WTC11 (cell line): ENCODE results near the gene STK32B. TPM values are rescaled to one million over a fixed set of nuclear protein-coding genes. Genes with fewer than 3 reads are reported as not detected.
"Not testable (repeated sequence)": the region's sequence is repeated elsewhere in the genome, so short reads cannot be mapped to it uniquely, and the experiment has no call there.

Experiments
- ATAC-seq: fragments of 200-7000 bp; cut with Tn5 transposase; 2 replicates; pipeline ENCODE4 v1.10.0; 2021; ENCODE audit warnings: mild to moderate bottlenecking, moderate library complexity
- CTCF ChIA-PET: fragments of 300-600 bp; sonication (Branson Sonifier 250); formaldehyde crosslinking; loops from one replicate; lab custom pipeline; 2021; ENCODE audit warnings: antibody characterized with exemption; lab: Charles Lee
- POLR2A ChIA-PET: fragments of 350-600 bp; sonication (Branson Sonifier 250); formaldehyde crosslinking; loops from one replicate; lab custom pipeline; 2021; ENCODE audit warnings: antibody characterized with exemption; lab: Charles Lee
- DNase-seq: peaks from one replicate; pipeline ENCODE4 v3.0.0; 2021; ENCODE audit warnings: low spot score
- H3K27ac Mint-ChIP-seq: 2 replicates; pipeline ENCODE4 v1.8.0; 2021; ENCODE audit warnings: mixed read lengths
- H3K27me3 Mint-ChIP-seq: 2 replicates; pipeline ENCODE4 v1.8.0; 2021; ENCODE audit warnings: low read depth, mild to moderate bottlenecking, moderate library complexity, mixed read lengths
- H3K36me3 Mint-ChIP-seq: 2 replicates; pipeline ENCODE4 v1.8.0; 2021; ENCODE audit warnings: mixed read lengths
- H3K4me1 Mint-ChIP-seq: 2 replicates; pipeline ENCODE4 v1.8.0; 2022; ENCODE audit warnings: mixed read lengths
- H3K4me3 Mint-ChIP-seq: 2 replicates; pipeline ENCODE4 v1.8.0; 2021; ENCODE audit warnings: mild to moderate bottlenecking, moderate library complexity, mixed read lengths
- H3K9me3 Mint-ChIP-seq: 2 replicates; pipeline ENCODE4 v1.8.0; 2021; ENCODE audit warnings: mixed read lengths
- E2F4 ChIP-seq: sonication (generic); formaldehyde crosslinking; IDR thresholded peaks from 2 replicates; pipeline ENCODE4 v1.8.1; 2022; ENCODE audit warnings: low read depth, mild to moderate bottlenecking, moderate library complexity, missing genetic modification reagents, borderline replicate concordance
- EMX1 ChIP-seq: fragments of 250-450 bp; sonication (Bioruptor Pico); IDR thresholded peaks from 2 replicates; pipeline ENCODE4 v1.8.0; 2021; ENCODE audit warnings: mild to moderate bottlenecking
- FOXJ3 ChIP-seq: sonication (generic); formaldehyde crosslinking; IDR thresholded peaks from 2 replicates; pipeline ENCODE4 v1.9.0; 2021; ENCODE audit warnings: missing genetic modification reagents, mild to moderate bottlenecking, borderline replicate concordance
- FOXK1 ChIP-seq: sonication (generic); formaldehyde crosslinking; IDR thresholded peaks from 2 replicates; pipeline ENCODE4 v1.8.0; 2022; ENCODE audit warnings: mild to moderate bottlenecking, moderate library complexity, missing genetic modification reagents
- IRF2 ChIP-seq: sonication (generic); formaldehyde crosslinking; IDR thresholded peaks from 2 replicates; pipeline ENCODE4 v1.8.0; 2022; ENCODE audit warnings: low read depth, missing genetic modification reagents, borderline replicate concordance
- NFE2L1 ChIP-seq: sonication (generic); formaldehyde crosslinking; IDR thresholded peaks from 2 replicates; pipeline ENCODE4 v1.8.1; 2023; ENCODE audit warnings: missing genetic modification reagents
- SMAD3 ChIP-seq: sonication (generic); formaldehyde crosslinking; IDR thresholded peaks from 2 replicates; pipeline ENCODE4 v1.8.0; 2022; ENCODE audit warnings: missing genetic modification reagents, mild to moderate bottlenecking, borderline replicate concordance
- TEAD1 ChIP-seq: sonication (generic); formaldehyde crosslinking; IDR thresholded peaks from 2 replicates; pipeline ENCODE4 v1.8.0; 2022; ENCODE audit warnings: mild to moderate bottlenecking, missing genetic modification reagents
- TP53 ChIP-seq: sonication (generic); formaldehyde crosslinking; IDR thresholded peaks from 2 replicates; pipeline ENCODE4 v1.8.1; 2023; ENCODE audit warnings: mild to moderate bottlenecking, missing genetic modification reagents
- USF1 ChIP-seq: sonication (generic); formaldehyde crosslinking; IDR thresholded peaks from 2 replicates; pipeline ENCODE4 v1.8.0; 2022; ENCODE audit warnings: mild to moderate bottlenecking, missing genetic modification reagents
- ZBTB43 ChIP-seq: sonication (generic); formaldehyde crosslinking; IDR thresholded peaks from 2 replicates; pipeline ENCODE4 v1.8.1; 2023; ENCODE audit warnings: mild to moderate bottlenecking, missing genetic modification reagents
- ZNF219 ChIP-seq: sonication (generic); formaldehyde crosslinking; IDR thresholded peaks from 2 replicates; pipeline ENCODE4 v1.8.0; 2023; ENCODE audit warnings: missing genetic modification reagents, mild to moderate bottlenecking, borderline replicate concordance
- ZNF281 ChIP-seq: sonication (generic); formaldehyde crosslinking; IDR thresholded peaks from 2 replicates; pipeline ENCODE4 v1.8.0; 2023; ENCODE audit warnings: mild to moderate bottlenecking, missing genetic modification reagents
- ZNF317 ChIP-seq: sonication (generic); formaldehyde crosslinking; IDR thresholded peaks from 2 replicates; pipeline ENCODE4 v1.8.1; 2023; ENCODE audit warnings: low read depth, mild to moderate bottlenecking, moderate library complexity, missing genetic modification reagents, borderline replicate concordance
- ZNF416 ChIP-seq: fragments of 250-450 bp; sonication (Bioruptor Pico); IDR thresholded peaks from 2 replicates; pipeline ENCODE4 v1.9.0; 2021; ENCODE audit warnings: mild to moderate bottlenecking, inconsistent platforms
- ZNF423 ChIP-seq: fragments of 250-450 bp; sonication (Bioruptor Pico); IDR thresholded peaks from 2 replicates; pipeline ENCODE4 v2.1.2; 2022; ENCODE audit warnings: mild to moderate bottlenecking, moderate library complexity
- total RNA-seq: library from RNA; stranded (reverse); gene quantifications from 3 replicates; pipeline ENCODE4 v1.2.3, GENCODE V29; 2021
- TF ChIP-seq, protein P1 (sequence below): fragments of 250-450 bp; sonication (Bioruptor Pico); IDR thresholded peaks from 2 replicates; pipeline ENCODE4 v1.9.0; 2021; ENCODE audit warnings: mild to moderate bottlenecking, borderline replicate concordance
- TF ChIP-seq, protein P2 (sequence below): sonication (generic); formaldehyde crosslinking; IDR thresholded peaks from 2 replicates; pipeline ENCODE4 v1.8.0; 2022; ENCODE audit warnings: mild to moderate bottlenecking, missing genetic modification reagents
- TF ChIP-seq, protein P3 (sequence below): fragments of 200-600 bp; IDR thresholded peaks from 2 replicates; pipeline ENCODE4 v1.8.0; 2022; ENCODE audit warnings: antibody characterized with exemption
- TF ChIP-seq, protein P4 (sequence below): sonication (generic); formaldehyde crosslinking; IDR thresholded peaks from 2 replicates; pipeline ENCODE4 v1.8.1; 2022; ENCODE audit warnings: low read depth, missing genetic modification reagents, borderline replicate concordance

STK32B gene
- total RNA-seq, 1 experiment from 2014 or later = 1.9 TPM

GRCh38 chr4:5277079-5277478, 225.8 kb downstream of the STK32B start (continued):
- TF ChIP-seq, protein P1, sequence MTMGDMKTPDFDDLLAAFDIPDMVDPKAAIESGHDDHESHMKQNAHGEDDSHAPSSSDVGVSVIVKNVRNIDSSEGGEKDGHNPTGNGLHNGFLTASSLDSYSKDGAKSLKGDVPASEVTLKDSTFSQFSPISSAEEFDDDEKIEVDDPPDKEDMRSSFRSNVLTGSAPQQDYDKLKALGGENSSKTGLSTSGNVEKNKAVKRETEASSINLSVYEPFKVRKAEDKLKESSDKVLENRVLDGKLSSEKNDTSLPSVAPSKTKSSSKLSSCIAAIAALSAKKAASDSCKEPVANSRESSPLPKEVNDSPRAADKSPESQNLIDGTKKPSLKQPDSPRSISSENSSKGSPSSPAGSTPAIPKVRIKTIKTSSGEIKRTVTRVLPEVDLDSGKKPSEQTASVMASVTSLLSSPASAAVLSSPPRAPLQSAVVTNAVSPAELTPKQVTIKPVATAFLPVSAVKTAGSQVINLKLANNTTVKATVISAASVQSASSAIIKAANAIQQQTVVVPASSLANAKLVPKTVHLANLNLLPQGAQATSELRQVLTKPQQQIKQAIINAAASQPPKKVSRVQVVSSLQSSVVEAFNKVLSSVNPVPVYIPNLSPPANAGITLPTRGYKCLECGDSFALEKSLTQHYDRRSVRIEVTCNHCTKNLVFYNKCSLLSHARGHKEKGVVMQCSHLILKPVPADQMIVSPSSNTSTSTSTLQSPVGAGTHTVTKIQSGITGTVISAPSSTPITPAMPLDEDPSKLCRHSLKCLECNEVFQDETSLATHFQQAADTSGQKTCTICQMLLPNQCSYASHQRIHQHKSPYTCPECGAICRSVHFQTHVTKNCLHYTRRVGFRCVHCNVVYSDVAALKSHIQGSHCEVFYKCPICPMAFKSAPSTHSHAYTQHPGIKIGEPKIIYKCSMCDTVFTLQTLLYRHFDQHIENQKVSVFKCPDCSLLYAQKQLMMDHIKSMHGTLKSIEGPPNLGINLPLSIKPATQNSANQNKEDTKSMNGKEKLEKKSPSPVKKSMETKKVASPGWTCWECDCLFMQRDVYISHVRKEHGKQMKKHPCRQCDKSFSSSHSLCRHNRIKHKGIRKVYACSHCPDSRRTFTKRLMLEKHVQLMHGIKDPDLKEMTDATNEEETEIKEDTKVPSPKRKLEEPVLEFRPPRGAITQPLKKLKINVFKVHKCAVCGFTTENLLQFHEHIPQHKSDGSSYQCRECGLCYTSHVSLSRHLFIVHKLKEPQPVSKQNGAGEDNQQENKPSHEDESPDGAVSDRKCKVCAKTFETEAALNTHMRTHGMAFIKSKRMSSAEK (CRISPR knock-in tag) = no peak
- TF ChIP-seq TP53 (CRISPR knock-in tag) (no peak), ZBTB43 (no peak), ZNF416 (CRISPR knock-in tag) (no peak), FOXK1 (CRISPR knock-in tag) (no peak), NFE2L1 (CRISPR knock-in tag) (no peak)
- TF ChIP-seq, protein P2, sequence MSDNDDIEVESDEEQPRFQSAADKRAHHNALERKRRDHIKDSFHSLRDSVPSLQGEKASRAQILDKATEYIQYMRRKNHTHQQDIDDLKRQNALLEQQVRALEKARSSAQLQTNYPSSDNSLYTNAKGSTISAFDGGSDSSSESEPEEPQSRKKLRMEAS (CRISPR knock-in tag) = no peak

GRCh38 chr4:5278213-5278612, 226.9 kb downstream of the STK32B start:
- no peak for ATAC-seq
- H3K9me3 Mint-ChIP-seq = peaks cover 11% of the 10 kb centered on the region
- H3K27me3 Mint-ChIP-seq = peaks cover 4% of the 10 kb centered on the region; the same call in 1 of the 2 replicates
- peaks cover 5% of the 10 kb centered on the region; the same call in 1 of the 2 replicates for H3K36me3 Mint-ChIP-seq
- ChIA-PET CTCF (no interaction called here), POLR2A (no interaction called here)
- no peak for DNase-seq
- TF ChIP-seq IRF2 (CRISPR knock-in tag) (no peak), ZNF219 (CRISPR knock-in tag) (no peak), ZNF423 (no peak), ZNF317 (CRISPR knock-in tag) (no peak), ZNF281 (no peak), EMX1 (CRISPR knock-in tag) (no peak), SMAD3 (CRISPR knock-in tag) (no peak), TEAD1 (no peak), E2F4 (CRISPR knock-in tag) (no peak), FOXJ3 (CRISPR knock-in tag) (no peak), USF1 (no peak)
- TF ChIP-seq, protein P3, sequence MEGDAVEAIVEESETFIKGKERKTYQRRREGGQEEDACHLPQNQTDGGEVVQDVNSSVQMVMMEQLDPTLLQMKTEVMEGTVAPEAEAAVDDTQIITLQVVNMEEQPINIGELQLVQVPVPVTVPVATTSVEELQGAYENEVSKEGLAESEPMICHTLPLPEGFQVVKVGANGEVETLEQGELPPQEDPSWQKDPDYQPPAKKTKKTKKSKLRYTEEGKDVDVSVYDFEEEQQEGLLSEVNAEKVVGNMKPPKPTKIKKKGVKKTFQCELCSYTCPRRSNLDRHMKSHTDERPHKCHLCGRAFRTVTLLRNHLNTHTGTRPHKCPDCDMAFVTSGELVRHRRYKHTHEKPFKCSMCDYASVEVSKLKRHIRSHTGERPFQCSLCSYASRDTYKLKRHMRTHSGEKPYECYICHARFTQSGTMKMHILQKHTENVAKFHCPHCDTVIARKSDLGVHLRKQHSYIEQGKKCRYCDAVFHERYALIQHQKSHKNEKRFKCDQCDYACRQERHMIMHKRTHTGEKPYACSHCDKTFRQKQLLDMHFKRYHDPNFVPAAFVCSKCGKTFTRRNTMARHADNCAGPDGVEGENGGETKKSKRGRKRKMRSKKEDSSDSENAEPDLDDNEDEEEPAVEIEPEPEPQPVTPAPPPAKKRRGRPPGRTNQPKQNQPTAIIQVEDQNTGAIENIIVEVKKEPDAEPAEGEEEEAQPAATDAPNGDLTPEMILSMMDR = no peak
- TF ChIP-seq, protein P4, sequence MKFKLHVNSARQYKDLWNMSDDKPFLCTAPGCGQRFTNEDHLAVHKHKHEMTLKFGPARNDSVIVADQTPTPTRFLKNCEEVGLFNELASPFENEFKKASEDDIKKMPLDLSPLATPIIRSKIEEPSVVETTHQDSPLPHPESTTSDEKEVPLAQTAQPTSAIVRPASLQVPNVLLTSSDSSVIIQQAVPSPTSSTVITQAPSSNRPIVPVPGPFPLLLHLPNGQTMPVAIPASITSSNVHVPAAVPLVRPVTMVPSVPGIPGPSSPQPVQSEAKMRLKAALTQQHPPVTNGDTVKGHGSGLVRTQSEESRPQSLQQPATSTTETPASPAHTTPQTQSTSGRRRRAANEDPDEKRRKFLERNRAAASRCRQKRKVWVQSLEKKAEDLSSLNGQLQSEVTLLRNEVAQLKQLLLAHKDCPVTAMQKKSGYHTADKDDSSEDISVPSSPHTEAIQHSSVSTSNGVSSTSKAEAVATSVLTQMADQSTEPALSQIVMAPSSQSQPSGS (CRISPR knock-in tag) = no peak
- no peak overlapping the region for H3K27ac Mint-ChIP-seq
- no peak overlapping the region for H3K4me3 Mint-ChIP-seq
- no peaks in the 10 kb centered on the region for H3K4me1 Mint-ChIP-seq

GRCh38 chr4:5280069-5280468, 228.8 kb downstream of the STK32B start:
- H3K27ac Mint-ChIP-seq = not testable (repeated sequence)

More at GRCh38 chr4:5280069-5280468, 228.8 kb downstream of the STK32B start:
- POLR2A ChIA-PET, CTCF ChIA-PET, ATAC-seq, H3K4me3 Mint-ChIP-seq, H3K27me3 Mint-ChIP-seq, DNase-seq, H3K4me1 Mint-ChIP-seq, H3K9me3 Mint-ChIP-seq, H3K36me3 Mint-ChIP-seq: not testable (repeated sequence)
